Activated naive CD8-positive, alpha-beta T cell (primary cell): Measurements from ENCODE around the gene RGPD3.
"Not testable (repeated sequence)": the region's sequence is repeated elsewhere in the genome, so short reads cannot be mapped to it uniquely, and the experiment has no call there.

Source experiments
- H3K27ac Mint-ChIP-seq: one replicate; pipeline ENCODE4 v1.8.0; 2021; ENCODE audit warnings: mixed read lengths
- H3K27me3 Mint-ChIP-seq: one replicate; pipeline ENCODE4 v1.8.0; 2021; ENCODE audit warnings: mixed read lengths
- H3K36me3 Mint-ChIP-seq: one replicate; pipeline ENCODE4 v1.8.0; 2021; ENCODE audit warnings: mixed read lengths
- H3K4me1 Mint-ChIP-seq: one replicate; pipeline ENCODE4 v1.8.0; 2021; ENCODE audit warnings: low read depth, mixed read lengths
- H3K4me3 Mint-ChIP-seq: one replicate; pipeline ENCODE4 v1.8.0; 2021; ENCODE audit warnings: mild to moderate bottlenecking, mixed read lengths
- H3K9me3 Mint-ChIP-seq: one replicate; pipeline ENCODE4 v1.8.0; 2021; ENCODE audit warnings: low read depth, mixed read lengths

The RGPD3 gene

GRCh38 chr2:106379567-106379966, 88.6 kb downstream of the RGPD3 start:
- H3K27ac Mint-ChIP-seq, H3K27me3 Mint-ChIP-seq, H3K36me3 Mint-ChIP-seq, H3K9me3 Mint-ChIP-seq, H3K4me3 Mint-ChIP-seq, H3K4me1 Mint-ChIP-seq: not testable (repeated sequence)

GRCh38 chr2:106369182-106369581, 99.0 kb downstream of the RGPD3 start:
- not testable (repeated sequence) for H3K4me3 Mint-ChIP-seq, H3K27me3 Mint-ChIP-seq, H3K36me3 Mint-ChIP-seq, H3K9me3 Mint-ChIP-seq, H3K4me1 Mint-ChIP-seq, H3K27ac Mint-ChIP-seq

- Mint-ChIP-seq H3K9me3 (no peaks in the 10 kb centered on the region), H3K4me1 (no peaks in the 10 kb centered on the region), H3K27me3 (no peaks in the 10 kb centered on the region), H3K4me3 (no peak overlapping the region), H3K36me3 (peaks cover 3% of the 10 kb centered on the region), H3K27ac (no peak overlapping the region)
Observed at GRCh38 chr2:106366204-106366885, 101.9 kb downstream of the RGPD3 start.

GRCh38 chr2:106363791-106364190, 104.4 kb downstream of the RGPD3 start:
- H3K4me3 Mint-ChIP-seq: no peak overlapping the region
- no peaks in the 10 kb centered on the region for H3K9me3 Mint-ChIP-seq
- peaks cover 2% of the 10 kb centered on the region for H3K27me3 Mint-ChIP-seq
- no peak overlapping the region for H3K27ac Mint-ChIP-seq
- peaks cover 3% of the 10 kb centered on the region for H3K36me3 Mint-ChIP-seq
- no peaks in the 10 kb centered on the region for H3K4me1 Mint-ChIP-seq

- H3K27me3 Mint-ChIP-seq: peaks cover 2% of the 10 kb centered on the region
- peaks cover 3% of the 10 kb centered on the region for H3K36me3 Mint-ChIP-seq
- no peak overlapping the region for H3K27ac Mint-ChIP-seq
- H3K9me3 Mint-ChIP-seq: no peaks in the 10 kb centered on the region
- H3K4me3 Mint-ChIP-seq: no peak overlapping the region
- H3K4me1 Mint-ChIP-seq: no peaks in the 10 kb centered on the region
Observed at GRCh38 chr2:106362789-106363188, 105.4 kb downstream of the RGPD3 start.

- Mint-ChIP-seq H3K9me3 (peaks cover 5% of the 10 kb centered on the region), H3K4me1 (no peaks in the 10 kb centered on the region), H3K27ac (no peak overlapping the region), H3K4me3 (no peak overlapping the region), H3K36me3 (no peaks in the 10 kb centered on the region), H3K27me3 (peaks cover 4% of the 10 kb centered on the region)
Observed at GRCh38 chr2:106359512-106359911, 108.7 kb downstream of the RGPD3 start.

GRCh38 chr2:106358521-106358920, 109.7 kb downstream of the RGPD3 start:
- no peaks in the 10 kb centered on the region for H3K4me1 Mint-ChIP-seq
- H3K27me3 Mint-ChIP-seq: peaks cover 6% of the 10 kb centered on the region
- H3K9me3 Mint-ChIP-seq: peaks cover 5% of the 10 kb centered on the region
- no peak overlapping the region for H3K4me3 Mint-ChIP-seq
- peaks cover 2% of the 10 kb centered on the region for H3K36me3 Mint-ChIP-seq
- H3K27ac Mint-ChIP-seq: no peak overlapping the region

GRCh38 chr2:106358081-106358480, 110.1 kb downstream of the RGPD3 start:
- Mint-ChIP-seq H3K9me3 (peaks cover 5% of the 10 kb centered on the region), H3K4me3 (no peak overlapping the region), H3K36me3 (peaks cover 2% of the 10 kb centered on the region), H3K4me1 (no peaks in the 10 kb centered on the region), H3K27me3 (peaks cover 6% of the 10 kb centered on the region), H3K27ac (no peak overlapping the region)

GRCh38 chr2:106356291-106356690, 111.9 kb downstream of the RGPD3 start:
- peaks cover 5% of the 10 kb centered on the region for H3K9me3 Mint-ChIP-seq
- no peak overlapping the region for H3K27ac Mint-ChIP-seq
- H3K4me1 Mint-ChIP-seq: no peaks in the 10 kb centered on the region
- H3K4me3 Mint-ChIP-seq: no peak overlapping the region
- peaks cover 6% of the 10 kb centered on the region for H3K27me3 Mint-ChIP-seq
- peaks cover 2% of the 10 kb centered on the region for H3K36me3 Mint-ChIP-seq

- H3K27me3 Mint-ChIP-seq: peaks cover 5% of the 10 kb centered on the region
- no peak overlapping the region for H3K4me3 Mint-ChIP-seq
- H3K4me1 Mint-ChIP-seq: no peaks in the 10 kb centered on the region
- H3K27ac Mint-ChIP-seq: no peak overlapping the region
- peaks cover 5% of the 10 kb centered on the region for H3K9me3 Mint-ChIP-seq
- peaks cover 2% of the 10 kb centered on the region for H3K36me3 Mint-ChIP-seq
Observed at GRCh38 chr2:106353676-106354075, 114.5 kb downstream of the RGPD3 start.

GRCh38 chr2:106350980-106351379, 117.2 kb downstream of the RGPD3 start:
- H3K36me3 Mint-ChIP-seq: peaks cover 2% of the 10 kb centered on the region
- H3K9me3 Mint-ChIP-seq: peaks cover 5% of the 10 kb centered on the region
- H3K4me1 Mint-ChIP-seq: no peaks in the 10 kb centered on the region
- peaks cover 5% of the 10 kb centered on the region for H3K27me3 Mint-ChIP-seq
- no peak overlapping the region for H3K4me3 Mint-ChIP-seq
- H3K27ac Mint-ChIP-seq: no peak overlapping the region

GRCh38 chr2:106344302-106344701, 123.9 kb downstream of the RGPD3 start:
- Mint-ChIP-seq H3K27me3 (no peaks in the 10 kb centered on the region), H3K27ac (no peak overlapping the region), H3K4me1 (peaks cover 2% of the 10 kb centered on the region), H3K36me3 (no peaks in the 10 kb centered on the region), H3K4me3 (no peak overlapping the region), H3K9me3 (no peaks in the 10 kb centered on the region)

- no peaks in the 10 kb centered on the region for H3K36me3 Mint-ChIP-seq
- no peak overlapping the region for H3K4me3 Mint-ChIP-seq
- H3K27ac Mint-ChIP-seq: no peak overlapping the region
- H3K9me3 Mint-ChIP-seq: no peaks in the 10 kb centered on the region
- H3K27me3 Mint-ChIP-seq: no peaks in the 10 kb centered on the region
- H3K4me1 Mint-ChIP-seq: peaks cover 2% of the 10 kb centered on the region
Observed at GRCh38 chr2:106343274-106343673, 124.9 kb downstream of the RGPD3 start.

- no peaks in the 10 kb centered on the region for H3K9me3 Mint-ChIP-seq
- no peaks in the 10 kb centered on the region for H3K27me3 Mint-ChIP-seq
- H3K4me1 Mint-ChIP-seq: peaks cover 2% of the 10 kb centered on the region
- H3K36me3 Mint-ChIP-seq: no peaks in the 10 kb centered on the region
- H3K27ac Mint-ChIP-seq: no peak overlapping the region
- H3K4me3 Mint-ChIP-seq: no peak overlapping the region
Observed at GRCh38 chr2:106342831-106343251, 125.4 kb downstream of the RGPD3 start.

- Mint-ChIP-seq H3K36me3 (no peaks in the 10 kb centered on the region), H3K27ac (no peak overlapping the region), H3K27me3 (no peaks in the 10 kb centered on the region), H3K4me3 (no peak overlapping the region), H3K4me1 (peaks cover 2% of the 10 kb centered on the region), H3K9me3 (no peaks in the 10 kb centered on the region)
Observed at GRCh38 chr2:106341666-106342065, 126.5 kb downstream of the RGPD3 start.
